GM23248 (cell line): ENCODE measurements around the gene PACC1.

ENCODE experiments used
- EZH2 ChIP-seq: fragments of 200-600 bp; sonication (generic); IDR thresholded peaks from 2 replicates; pipeline ENCODE4 v1.6.1; 2018; ENCODE audit warnings: antibody characterized with exemption, mild to moderate bottlenecking; ENCODE audit not compliant: insufficient read depth, poor library complexity, severe bottlenecking
- EZH2phosphoT487 ChIP-seq: fragments of 200-600 bp; sonication (generic); IDR thresholded peaks from 2 replicates; pipeline ENCODE4 v1.6.1; 2018; ENCODE audit warnings: antibody characterized with exemption, moderate library complexity, mild to moderate bottlenecking, low read depth; ENCODE audit not compliant: insufficient read depth

DNA sequence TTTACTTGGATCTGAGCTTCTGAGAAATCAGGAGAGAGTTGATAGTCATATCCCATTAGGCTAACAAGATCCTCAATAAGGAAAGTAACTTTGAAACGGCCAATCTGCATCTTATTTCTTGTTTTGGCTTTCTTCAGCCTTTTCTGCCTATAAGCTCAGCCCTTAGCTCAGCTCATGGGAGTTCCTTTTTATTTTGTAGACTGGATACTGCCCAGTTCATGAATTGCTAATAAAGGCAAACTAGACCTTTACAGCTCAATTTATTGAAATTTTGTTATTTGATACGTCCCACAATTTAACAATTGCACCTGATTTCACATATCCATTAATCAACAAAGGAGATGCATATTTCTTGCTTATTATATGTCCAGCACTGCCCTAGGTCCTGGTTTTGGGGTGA is 40.7 kb upstream of the PACC1 start:
- TF ChIP-seq EZH2 (no peak), EZH2phosphoT487 (no peak)
